HepG2 (cell line): ENCODE data around the gene OAS2. TPM values are rescaled to one million over a fixed set of nuclear protein-coding genes. Genes with fewer than 3 reads are reported as not detected.

Experiments used
- ATF4 ChIP-seq, 2 experiments: fragments of 450-650 bp in 1 of 2; sonication (generic) in 1 of 2; formaldehyde crosslinking; IDR thresholded peaks; 2 replicates each; pipeline versions ENCODE4 v1.5.0 to v1.8.0; 2020 to 2022; ENCODE audit warnings: mild to moderate bottlenecking in 1 of 2, missing genetic modification reagents in 1 of 2
- BCL6 ChIP-seq: IDR thresholded peaks from 2 replicates; pipeline ENCODE4 v1.6.1; 2016; ENCODE audit warnings: missing genetic modification reagents, missing compliant biosample characterization
- MED8 ChIP-seq: sonication (generic); formaldehyde crosslinking; IDR thresholded peaks from 2 replicates; pipeline ENCODE4 v1.8.1; 2023; ENCODE audit warnings: mild to moderate bottlenecking, missing genetic modification reagents; ENCODE audit not compliant: insufficient replicate concordance
- NFRKB ChIP-seq: fragments of 450-650 bp; IDR thresholded peaks from 2 replicates; pipeline ENCODE4 v1.6.1; 2017
- TFDP1 ChIP-seq: IDR thresholded peaks from 2 replicates; pipeline ENCODE4 v1.6.1; 2016; ENCODE audit warnings: missing compliant biosample characterization, missing genetic modification reagents, borderline replicate concordance
- ZNF275 ChIP-seq: sonication (generic); formaldehyde crosslinking; IDR thresholded peaks from 2 replicates; pipeline ENCODE4 v1.8.0; 2022; ENCODE audit warnings: missing genetic modification reagents, mild to moderate bottlenecking, inconsistent platforms, borderline replicate concordance
- ZNF292 ChIP-seq: sonication (generic); formaldehyde crosslinking; IDR thresholded peaks from 2 replicates; pipeline ENCODE4 v1.8.1; 2022; ENCODE audit warnings: mild to moderate bottlenecking, low read depth, missing genetic modification reagents, borderline replicate concordance
- ZNF30 ChIP-seq: sonication (generic); formaldehyde crosslinking; IDR thresholded peaks from 2 replicates; pipeline ENCODE4 v1.5.0; 2020; ENCODE audit warnings: mild to moderate bottlenecking, missing genetic modification reagents
- polyA plus RNA-seq, 8 experiments: library from polyadenylated mRNA; depleted of rRNA in 3 of 8; stranded (reverse) in 7 of 8; unstranded in 1 of 8; fragments of >200 nt; fragmentation: Illumina TruSeq in 4 of 8; extraction: Trizol in 4 of 8; gene quantifications; 2 replicates each; pipeline versions ENCODE4 v1.2.1 to v1.2.3, GENCODE V29; 2011 to 2016; ENCODE audit warnings: low read depth in 4 of 8, missing spikeins in 1 of 8, mixed read lengths in 1 of 8; ENCODE audit not compliant: insufficient read depth in 1 of 8
- total RNA-seq, 5 experiments: library from RNA; depleted of rRNA; stranded (reverse); fragments of >200 nt; fragmentation: Illumina TruSeq; extraction: Trizol; gene quantifications; 2 replicates each; pipeline ENCODE4 v1.2.3, GENCODE V29; 2016; ENCODE audit warnings: low read depth in 1 of 5
- TF ChIP-seq, protein P1 (sequence below): sonication (generic); formaldehyde crosslinking; IDR thresholded peaks from 2 replicates; pipeline ENCODE4 v1.8.1; 2023; ENCODE audit warnings: mild to moderate bottlenecking, inconsistent platforms, moderate library complexity, missing genetic modification reagents, borderline replicate concordance

The OAS2 gene
- total and polyA plus RNA-seq, 2 of the 13 experiments (the other 11 are each of a cell fraction or from before 2014, with no cell fraction given): 0.05 to 0.24 TPM

DNA sequence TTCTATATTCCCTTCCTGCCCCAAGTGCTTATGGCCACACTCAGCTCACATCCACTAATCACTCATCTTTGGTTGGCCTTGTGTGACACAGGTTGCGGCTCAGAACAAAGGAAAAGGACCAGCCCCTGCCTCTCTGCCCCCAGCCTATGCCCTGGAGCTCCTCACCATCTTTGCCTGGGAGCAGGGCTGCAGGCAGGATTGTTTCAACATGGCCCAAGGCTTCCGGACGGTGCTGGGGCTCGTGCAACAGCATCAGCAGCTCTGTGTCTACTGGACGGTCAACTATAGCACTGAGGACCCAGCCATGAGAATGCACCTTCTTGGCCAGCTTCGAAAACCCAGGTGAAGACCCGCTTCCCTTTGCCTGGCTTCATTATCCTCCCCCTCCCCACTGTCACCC, 15.8 kb upstream of the OAS2 start (continued):
- TF ChIP-seq, protein P1, sequence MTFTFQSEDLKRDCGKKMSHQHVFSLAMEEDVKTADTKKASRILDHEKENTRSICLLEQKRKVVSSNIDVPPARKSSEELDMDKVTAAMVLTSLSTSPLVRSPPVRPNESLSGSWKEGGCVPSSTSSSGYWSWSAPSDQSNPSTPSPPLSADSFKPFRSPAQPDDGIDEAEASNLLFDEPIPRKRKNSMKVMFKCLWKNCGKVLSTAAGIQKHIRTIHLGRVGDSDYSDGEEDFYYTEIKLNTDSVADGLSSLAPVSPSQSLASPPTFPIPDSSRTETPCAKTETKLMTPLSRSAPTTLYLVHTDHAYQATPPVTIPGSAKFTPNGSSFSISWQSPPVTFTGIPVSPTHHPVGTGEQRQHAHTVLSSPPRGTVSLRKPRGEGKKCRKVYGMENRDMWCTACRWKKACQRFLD (CRISPR knock-in tag): no peak
- TF ChIP-seq MED8 (CRISPR knock-in tag): no peak
- TF ChIP-seq BCL6 (CRISPR knock-in tag): no peak
- TF ChIP-seq ZNF292 (CRISPR knock-in tag): no peak
- no peak for TF ChIP-seq NFRKB
- no peak for TF ChIP-seq ZNF30 (CRISPR knock-in tag)
- TF ChIP-seq ZNF275: no peak
- TF ChIP-seq ATF4 (CRISPR knock-in tag; IDR thresholded peaks at IDR 0.05): no peak
- no peak for TF ChIP-seq TFDP1 (CRISPR knock-in tag)
- TF ChIP-seq, all 625 proteins: peak for 0
